Measurements from ENCODE around the gene AADAC. TPM values are rescaled to one million over a fixed set of nuclear protein-coding genes. Genes with fewer than 3 reads are reported as not detected.
"Not testable (repeated sequence)": the region's sequence is repeated elsewhere in the genome, so short reads cannot be mapped to it uniquely, and the experiment has no call there.

AADAC gene
- total RNA-seq, 4 donors from 2014 or later, result 6.2 to 16.6 (median 10.7) TPM

DNA sequence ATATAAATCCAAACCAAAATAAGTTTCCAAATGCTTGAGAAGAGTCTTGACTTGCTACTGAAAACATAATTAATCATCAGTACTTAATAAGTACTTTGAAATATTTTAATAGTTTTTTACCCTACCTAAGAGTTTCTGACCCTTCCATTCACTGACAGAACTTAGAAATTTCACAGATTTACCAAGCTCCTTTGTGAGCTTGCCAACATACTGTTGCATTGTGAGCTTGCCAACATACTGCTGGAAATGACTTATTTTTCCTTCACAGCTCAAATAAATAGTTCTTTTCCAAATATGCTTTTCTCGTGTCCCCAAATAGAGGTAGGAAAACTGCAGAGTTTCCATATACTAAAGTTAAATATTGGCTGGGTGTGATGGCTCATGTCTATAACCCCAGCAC, 9.6 kb upstream of the AADAC start:
- WGBS, 2 donors, result 38 to 53% methylated on average over 1 of the region's 1 CpG
- H3K4me3 ChIP-seq (ENCODE audit: low read depth, poor library complexity, severe bottlenecking), result no peak overlapping the region
- DNase-seq (ENCODE audit: low spot score in 2 of 2), result no peak
- intact Hi-C loops (cut with DNase I; ENCODE audit: low total_unique reads), result no loop called here
- TF ChIP-seq POLR2A (IDR thresholded peaks at IDR 0.05), result no peak
- TF ChIP-seq, protein P1, sequence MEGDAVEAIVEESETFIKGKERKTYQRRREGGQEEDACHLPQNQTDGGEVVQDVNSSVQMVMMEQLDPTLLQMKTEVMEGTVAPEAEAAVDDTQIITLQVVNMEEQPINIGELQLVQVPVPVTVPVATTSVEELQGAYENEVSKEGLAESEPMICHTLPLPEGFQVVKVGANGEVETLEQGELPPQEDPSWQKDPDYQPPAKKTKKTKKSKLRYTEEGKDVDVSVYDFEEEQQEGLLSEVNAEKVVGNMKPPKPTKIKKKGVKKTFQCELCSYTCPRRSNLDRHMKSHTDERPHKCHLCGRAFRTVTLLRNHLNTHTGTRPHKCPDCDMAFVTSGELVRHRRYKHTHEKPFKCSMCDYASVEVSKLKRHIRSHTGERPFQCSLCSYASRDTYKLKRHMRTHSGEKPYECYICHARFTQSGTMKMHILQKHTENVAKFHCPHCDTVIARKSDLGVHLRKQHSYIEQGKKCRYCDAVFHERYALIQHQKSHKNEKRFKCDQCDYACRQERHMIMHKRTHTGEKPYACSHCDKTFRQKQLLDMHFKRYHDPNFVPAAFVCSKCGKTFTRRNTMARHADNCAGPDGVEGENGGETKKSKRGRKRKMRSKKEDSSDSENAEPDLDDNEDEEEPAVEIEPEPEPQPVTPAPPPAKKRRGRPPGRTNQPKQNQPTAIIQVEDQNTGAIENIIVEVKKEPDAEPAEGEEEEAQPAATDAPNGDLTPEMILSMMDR (IDR thresholded peaks at IDR 0.05), result no peak

DNA sequence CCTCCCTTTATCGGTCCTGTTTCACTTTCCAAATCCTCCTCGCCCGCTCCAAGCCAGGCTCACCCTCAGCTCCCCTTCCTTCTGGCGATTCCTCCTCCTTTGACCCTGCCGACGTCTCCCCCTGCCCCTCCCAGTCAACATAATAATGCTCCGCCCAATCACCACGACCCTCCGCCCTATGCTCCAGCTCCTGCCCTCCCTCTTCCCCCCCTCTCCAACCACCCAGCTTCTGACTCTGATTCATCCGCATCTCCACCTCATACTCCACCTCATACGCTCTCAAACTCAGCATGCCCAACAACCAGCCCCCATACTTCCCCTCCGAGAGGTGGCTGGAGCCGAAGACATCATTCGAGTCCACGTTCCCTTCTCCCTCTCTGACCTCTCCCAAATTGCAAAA, 7.1 kb upstream of the AADAC start:
- H3K4me3 ChIP-seq (ENCODE audit: low read depth, poor library complexity, severe bottlenecking), result no peak overlapping the region
- 91 to 96% methylated on average over 15 of the region's 15 CpGs for WGBS, 2 donors
- intact Hi-C loops (cut with DNase I; ENCODE audit: low total_unique reads), result no loop called here
- DNase-seq (ENCODE audit: low spot score in 2 of 2), result no peak
- TF ChIP-seq, protein P1 (IDR thresholded peaks at IDR 0.05), result no peak
- no peak for TF ChIP-seq POLR2A (IDR thresholded peaks at IDR 0.05)

DNA sequence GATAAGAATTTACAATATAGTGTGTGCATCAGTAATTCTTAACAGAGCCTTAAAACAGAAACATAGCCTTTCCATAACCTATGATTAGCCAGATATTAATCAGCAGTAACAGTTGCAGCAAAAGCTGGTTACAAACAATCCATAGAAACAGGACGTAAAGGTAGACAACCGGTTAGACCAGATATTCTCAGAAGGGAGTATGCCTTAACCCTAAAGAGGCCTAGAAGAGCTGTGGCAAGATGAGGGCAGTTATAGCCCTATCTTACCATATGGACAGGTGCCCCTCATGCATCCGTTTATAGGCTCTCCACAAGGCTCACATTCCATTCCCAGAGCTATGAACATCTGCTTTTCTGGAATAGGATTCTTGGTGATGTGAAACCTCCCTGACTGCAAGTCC, 5.0 kb upstream of the AADAC start:
- H3K4me3 ChIP-seq (ENCODE audit: low read depth, poor library complexity, severe bottlenecking); DNase-seq (ENCODE audit: low spot score in 2 of 2); intact Hi-C loops (cut with DNase I; ENCODE audit: low total_unique reads): not testable (repeated sequence)
- WGBS, 2 donors, result 65 to 79% methylated on average over 3 of the region's 3 CpGs

DNA sequence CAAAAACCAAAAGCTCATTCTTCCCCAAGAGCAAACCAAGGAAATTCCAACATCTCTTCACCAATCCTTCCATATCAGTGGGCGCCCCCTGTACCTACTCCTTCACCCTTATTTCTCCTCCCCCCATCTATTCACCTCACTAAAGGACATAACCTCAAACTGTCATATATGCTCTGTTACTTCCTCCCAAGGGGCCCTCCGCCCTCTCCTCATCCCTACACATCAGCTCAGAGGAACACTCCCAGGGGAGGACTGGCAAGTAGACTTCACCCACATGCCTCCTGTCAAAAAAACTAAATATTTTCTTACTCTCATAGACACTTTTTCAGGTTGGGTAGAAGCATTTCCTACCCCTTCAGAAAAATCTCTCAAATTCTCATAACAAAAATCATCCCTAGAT, 2.4 kb upstream of the AADAC start:
- DNase-seq (ENCODE audit: low spot score in 2 of 2), result no peak
- 96 to 97% methylated on average over 2 of the region's 2 CpGs for WGBS, 2 donors
- no peak overlapping the region for H3K4me3 ChIP-seq (ENCODE audit: low read depth, poor library complexity, severe bottlenecking)
- TF ChIP-seq, protein P1 (IDR thresholded peaks at IDR 0.05), result no peak
- TF ChIP-seq POLR2A (IDR thresholded peaks at IDR 0.05), result no peak
- intact Hi-C loops (cut with DNase I; ENCODE audit: low total_unique reads), result no loop called here

DNA sequence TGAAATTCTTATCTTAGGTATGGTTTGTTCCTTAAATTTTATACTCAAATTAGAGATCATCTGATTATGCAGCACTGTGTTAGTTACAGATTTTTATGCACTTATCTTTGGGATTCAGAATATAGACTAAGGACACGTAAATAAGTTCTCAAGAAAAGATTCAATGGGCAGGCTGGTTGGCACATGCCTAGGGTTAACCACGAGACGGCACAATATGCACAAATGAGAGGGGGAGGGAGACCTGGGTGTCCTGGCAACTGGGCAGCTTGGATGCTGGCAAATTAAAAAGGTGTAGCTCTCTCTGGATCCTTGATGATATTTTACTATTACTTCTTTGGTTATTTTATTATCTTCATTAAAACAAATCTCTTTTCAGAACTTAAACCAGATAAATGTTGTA, 672 bp downstream of the AADAC start:
- intact Hi-C loops (cut with DNase I; ENCODE audit: low total_unique reads), result no loop called here
- TF ChIP-seq, protein P1 (IDR thresholded peaks at IDR 0.05), result no peak
- TF ChIP-seq POLR2A (IDR thresholded peaks at IDR 0.05), result no peak
- no peak overlapping the region for H3K4me3 ChIP-seq (ENCODE audit: low read depth, poor library complexity, severe bottlenecking)
- DNase-seq (ENCODE audit: low spot score in 2 of 2), result no peak
- WGBS, 2 donors, result 52 to 56% methylated on average over 3 of the region's 3 CpGs

DNA sequence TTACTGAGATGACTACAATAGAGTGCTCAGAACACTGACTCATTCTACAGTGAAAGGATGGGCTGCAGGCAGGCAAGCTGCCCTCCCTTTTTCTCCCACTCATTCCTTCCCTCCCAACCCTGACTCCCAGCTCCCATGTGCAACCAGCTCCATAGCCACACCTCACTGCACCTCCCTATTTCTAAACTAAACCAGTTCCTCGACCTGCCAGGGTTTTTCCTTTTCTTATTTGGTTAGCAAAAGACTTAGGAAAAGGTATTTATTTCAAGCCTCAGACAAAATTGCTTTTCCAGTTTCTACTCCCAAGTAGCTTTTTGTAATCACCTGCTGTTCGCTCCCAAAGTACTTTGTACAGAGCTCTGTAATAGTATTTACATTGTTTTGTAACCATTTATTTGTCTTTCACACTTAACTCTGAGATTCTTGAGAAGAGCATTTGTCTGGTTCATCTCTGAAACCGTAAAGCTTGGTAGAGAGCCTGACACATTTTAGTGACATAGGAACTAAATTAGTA, 2.2 kb downstream of the AADAC start:
- TF ChIP-seq, protein P1 (IDR thresholded peaks at IDR 0.05), result no peak
- no peak for TF ChIP-seq POLR2A (IDR thresholded peaks at IDR 0.05)
- no peak overlapping the region for H3K4me3 ChIP-seq (ENCODE audit: low read depth, poor library complexity, severe bottlenecking)
- DNase-seq (ENCODE audit: low spot score in 2 of 2), result peak; percentile 40 to 75
- WGBS, 2 donors, result 35 to 43% methylated on average over 3 of the region's 3 CpGs
- intact Hi-C loops (cut with DNase I; ENCODE audit: low total_unique reads), result loop anchor here (5.0 kb wide), 1 partner anchor 904 kb away; no protein-coding TSS in a partner anchor

Data from lower leg skin (tissue), 4 donors.